NCI-H446 (cell line): ENCODE results near the gene EFL1.

ENCODE experiments used
- DNase-seq, 2 experiments: peaks; one replicate each; lab custom pipeline; 2025; lab: John Stamatoyannopoulos, UW

EFL1 gene

DNA sequence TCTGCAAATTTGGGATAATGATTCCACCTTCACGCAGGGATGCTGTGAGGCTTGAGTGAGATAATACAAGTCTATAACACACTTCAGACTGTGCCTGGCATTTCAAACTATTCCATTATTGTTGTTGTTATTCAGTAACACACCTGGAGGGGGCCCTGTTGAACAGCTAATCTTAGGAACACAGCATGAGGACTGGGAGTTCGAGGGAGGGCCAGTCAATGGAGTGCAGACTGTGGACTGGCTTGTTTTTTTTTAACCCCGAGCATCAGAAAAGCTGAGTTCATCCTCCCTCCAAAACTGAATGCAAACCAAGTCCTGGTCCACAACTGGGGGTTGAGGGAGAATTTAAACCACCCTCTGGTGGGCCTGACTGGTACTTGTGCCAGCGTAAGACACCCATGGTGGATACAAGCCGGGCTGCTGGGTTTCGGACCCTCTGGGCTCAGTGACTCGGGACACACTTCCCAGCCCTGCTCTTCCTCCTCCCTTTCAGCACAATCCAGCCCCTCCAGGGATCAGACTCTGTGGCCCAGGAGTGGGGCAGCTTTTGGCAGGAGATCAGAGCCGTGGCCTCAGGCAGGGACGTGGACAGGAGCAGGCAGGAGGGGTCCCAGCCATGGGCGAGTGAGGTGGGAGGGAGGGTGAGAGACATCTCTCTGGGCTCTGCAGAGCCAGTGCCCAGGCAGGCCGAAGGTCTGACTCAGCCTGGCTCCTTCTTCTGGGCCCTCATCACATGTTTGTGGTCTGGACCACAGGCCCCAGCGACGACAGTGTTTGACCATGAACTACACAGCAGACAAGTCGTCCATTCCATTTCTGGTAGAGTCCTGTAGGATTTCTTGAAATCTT is 180.4 kb downstream of the EFL1 start:
- DNase-seq = no peak

DNA sequence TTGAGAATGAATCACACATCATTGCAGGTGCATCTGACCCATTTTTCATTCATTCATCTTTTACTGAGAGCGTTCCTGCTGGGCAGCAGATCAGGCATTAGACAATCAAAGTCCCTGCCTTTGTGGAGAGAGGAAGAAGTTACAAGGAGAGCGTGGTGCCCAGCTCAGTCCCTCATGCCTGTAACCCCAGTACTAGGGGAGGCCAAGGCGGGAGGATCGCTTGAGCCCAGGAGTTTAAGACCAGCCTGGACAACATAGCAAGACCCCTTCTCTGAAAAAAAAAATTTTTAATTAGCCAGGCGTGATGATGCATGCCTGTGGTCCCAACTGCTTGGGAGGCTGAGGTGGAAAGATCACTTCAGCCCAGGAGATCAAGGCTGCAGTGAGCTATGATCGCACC is 181.8 kb downstream of the EFL1 start:
- no peak for DNase-seq
